ENCODE measurements around the gene TRAFD1. TPM values are rescaled to one million over a fixed set of nuclear protein-coding genes. Genes with fewer than 3 reads are reported as not detected.

The TRAFD1 gene
- total and polyA plus RNA-seq, 9 of the 15 experiments (the other 6 are each of a cell fraction or from before 2014, with no cell fraction given): 41.3 to 85.5 (median 54.5) TPM

GRCh38 chr12:112133418-112133817 is 8.1 kb downstream of the TRAFD1 start (continued):
- no peak for TF ChIP-seq ZNF318 (IDR thresholded peaks at IDR 0.05; ENCODE audit: borderline replicate concordance in 1 of 2, low read depth in 1 of 2)
- no peak for TF ChIP-seq RBFOX2 (IDR thresholded peaks at IDR 0.05; ENCODE audit: low read depth, low read length)
- TF ChIP-seq ILK (tag; IDR thresholded peaks at IDR 0.05; ENCODE audit: borderline replicate concordance, low read depth): no peak
